Muscle layer of duodenum (tissue), 2 donors: Measurements from ENCODE around the gene SEPHS1.
"Not testable (repeated sequence)": the region's sequence is repeated elsewhere in the genome, so short reads cannot be mapped to it uniquely, and the experiment has no call there.

ENCODE experiments used
- H3K27ac ChIP-seq: one replicate; pipeline ENCODE4 v1.7.0; 2013; ENCODE audit warnings: mild to moderate bottlenecking, low read length
- H3K27me3 ChIP-seq: one replicate; pipeline ENCODE4 v1.7.0; 2013; ENCODE audit warnings: low read depth, mild to moderate bottlenecking, control low read depth, low read length
- H3K36me3 ChIP-seq, 2 donors: one replicate each; pipeline ENCODE4 v1.7.0; 2013; ENCODE audit warnings: low read length in 2 of 2, control low read depth in 1 of 2, mild to moderate bottlenecking in 1 of 2; ENCODE audit not compliant: insufficient read depth in 2 of 2, control insufficient read depth in 1 of 2
- H3K4me1 ChIP-seq, 2 donors: one replicate each; pipeline ENCODE4 v1.7.0; 2013; ENCODE audit warnings: low read length in 2 of 2, mild to moderate bottlenecking in 2 of 2, control low read depth in 1 of 2, moderate library complexity in 1 of 2; ENCODE audit not compliant: insufficient read depth in 2 of 2, control insufficient read depth in 1 of 2
- H3K4me3 ChIP-seq, 2 donors: one replicate each; pipeline ENCODE4 v1.7.0; 2013; ENCODE audit warnings: low read length in 2 of 2, low read depth in 1 of 2, mild to moderate bottlenecking in 1 of 2
- H3K9me3 ChIP-seq, 2 donors: one replicate each; pipeline ENCODE4 v1.7.0; 2013; ENCODE audit warnings: low read length in 2 of 2, control low read depth in 1 of 2, mild to moderate bottlenecking in 1 of 2; ENCODE audit not compliant: control insufficient read depth in 1 of 2
- donor health status: healthy.

Gene SEPHS1

DNA sequence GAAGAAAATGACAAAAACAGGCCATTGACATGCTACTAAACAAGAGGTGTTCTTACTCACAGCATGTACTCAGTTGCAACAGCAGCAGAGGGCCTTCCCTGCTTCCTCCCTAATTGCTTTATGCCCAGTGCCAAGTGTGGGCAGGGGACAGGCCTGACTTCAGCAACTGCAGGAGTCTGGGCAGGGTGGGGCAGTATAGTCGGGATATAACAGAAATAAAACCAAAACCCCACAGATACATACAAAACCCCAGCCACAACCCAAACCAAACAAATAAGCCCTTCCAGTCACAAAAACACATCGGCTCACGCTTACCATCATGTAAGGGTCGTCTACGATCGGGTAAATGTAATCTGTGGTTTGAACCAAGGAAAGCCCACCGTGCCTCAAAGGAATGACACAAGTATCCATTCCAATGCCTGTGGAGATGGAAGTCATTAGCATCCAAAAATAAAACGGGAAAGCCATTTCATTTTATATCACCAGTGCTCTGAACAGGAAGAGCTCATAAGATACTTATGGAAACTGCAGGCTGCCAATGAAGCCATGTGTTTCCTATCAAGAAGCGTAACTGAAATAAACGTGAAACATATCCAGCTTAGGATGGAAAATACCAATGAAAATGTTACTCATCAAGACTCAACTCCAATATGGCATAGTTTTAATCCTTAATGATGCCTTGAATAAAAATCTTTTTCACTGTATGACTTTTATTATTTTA, 9.5 kb downstream of the SEPHS1 start:
- Histone ChIP-seq H3K9me3 (no peaks in the 10 kb centered on the region), H3K27me3 (no peaks in the 10 kb centered on the region), H3K4me3 (no peak overlapping the region), H3K4me1 (peaks cover 5 to 14% of the 10 kb centered on the region in 2 donors), H3K27ac (peak overlapping the region; percentile 30), H3K36me3 (peaks cover 13 to 25% of the 10 kb centered on the region in 2 donors)

DNA sequence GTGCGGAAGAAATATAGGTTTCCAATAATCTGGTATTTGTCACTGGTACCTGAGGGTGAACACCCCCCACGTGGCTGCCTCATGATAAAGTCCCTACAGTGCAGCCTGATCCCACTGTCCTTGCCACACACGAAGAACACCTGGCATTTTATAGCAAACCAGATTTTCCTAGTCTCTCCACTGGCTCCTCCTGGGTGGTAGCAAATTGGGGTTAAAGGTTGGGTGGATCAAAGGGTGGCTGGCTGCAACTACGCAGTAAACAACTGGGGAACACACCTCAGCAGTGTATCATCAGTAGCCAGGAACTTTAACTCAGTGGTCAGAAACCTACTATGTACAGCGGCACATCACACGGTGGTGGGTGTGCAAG, 10.3 kb downstream of the SEPHS1 start:
- peak overlapping the region; percentile 30 for H3K27ac ChIP-seq
- H3K4me1 ChIP-seq, result peaks cover 5 to 14% of the 10 kb centered on the region in 2 donors
- no peak overlapping the region for H3K4me3 ChIP-seq
- H3K27me3 ChIP-seq, result no peaks in the 10 kb centered on the region
- no peaks in the 10 kb centered on the region for H3K9me3 ChIP-seq
- peaks cover 13 to 29% of the 10 kb centered on the region in 2 donors for H3K36me3 ChIP-seq

DNA sequence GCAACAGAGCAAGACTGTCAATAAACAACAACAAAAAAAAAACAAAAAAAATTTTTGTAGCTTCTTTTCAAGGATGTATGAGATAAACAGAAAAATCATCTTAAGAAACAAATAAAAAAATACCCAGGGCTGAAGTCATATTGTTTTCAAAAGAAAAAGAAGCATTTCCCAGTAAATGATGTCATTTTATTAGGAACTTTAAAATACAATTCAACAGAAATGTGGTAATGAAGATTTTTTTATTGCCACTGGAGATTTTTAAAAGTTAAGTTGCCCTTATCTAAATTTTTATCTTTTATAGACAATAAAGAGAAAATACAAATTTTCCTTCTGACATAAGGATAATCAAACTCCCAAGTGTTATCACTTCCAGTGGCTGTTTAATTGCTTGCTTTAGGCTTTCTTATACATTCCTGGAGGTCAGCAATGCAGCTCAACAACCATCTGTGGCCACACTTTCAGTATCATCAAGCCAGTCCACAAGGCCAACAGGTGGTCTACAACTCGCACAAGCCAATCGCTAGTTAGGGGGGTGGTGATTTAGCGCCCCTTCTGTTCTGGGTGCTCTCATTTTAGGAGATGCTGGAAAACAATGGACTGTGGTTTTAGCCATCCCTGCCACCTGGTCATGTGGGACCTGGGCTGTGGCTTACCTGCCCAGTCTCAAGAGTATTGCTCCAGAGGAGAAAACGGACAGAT, 10.8 kb downstream of the SEPHS1 start:
- Histone ChIP-seq H3K4me1 (peaks cover 5 to 14% of the 10 kb centered on the region in 2 donors), H3K27me3 (no peaks in the 10 kb centered on the region), H3K9me3 (no peaks in the 10 kb centered on the region), H3K4me3 (no peak overlapping the region), H3K27ac (no peak overlapping the region), H3K36me3 (peaks cover 14 to 33% of the 10 kb centered on the region in 2 donors)

DNA sequence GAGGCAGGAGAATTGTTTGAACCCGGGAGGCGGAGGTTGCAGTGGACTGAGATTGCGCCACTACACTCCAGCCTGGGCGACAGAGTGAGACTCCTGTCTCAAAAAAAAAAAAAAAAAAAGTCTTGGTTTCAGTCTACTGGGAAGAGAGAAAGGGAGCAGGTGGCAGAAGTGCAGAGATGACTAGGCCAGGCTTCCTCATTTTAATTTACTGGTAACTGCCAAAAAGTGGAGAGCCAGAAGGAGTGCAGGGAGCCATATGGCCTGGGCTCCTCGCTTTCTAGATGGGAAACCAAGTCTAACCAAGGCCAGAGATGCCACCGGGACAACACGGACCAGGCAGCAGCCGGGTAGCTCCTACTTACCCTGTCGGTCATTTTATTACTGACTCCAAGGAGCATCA, 12.2 kb downstream of the SEPHS1 start:
- Histone ChIP-seq H3K27ac (no peak overlapping the region), H3K36me3 (peaks cover 22 to 47% of the 10 kb centered on the region in 2 donors)

DNA sequence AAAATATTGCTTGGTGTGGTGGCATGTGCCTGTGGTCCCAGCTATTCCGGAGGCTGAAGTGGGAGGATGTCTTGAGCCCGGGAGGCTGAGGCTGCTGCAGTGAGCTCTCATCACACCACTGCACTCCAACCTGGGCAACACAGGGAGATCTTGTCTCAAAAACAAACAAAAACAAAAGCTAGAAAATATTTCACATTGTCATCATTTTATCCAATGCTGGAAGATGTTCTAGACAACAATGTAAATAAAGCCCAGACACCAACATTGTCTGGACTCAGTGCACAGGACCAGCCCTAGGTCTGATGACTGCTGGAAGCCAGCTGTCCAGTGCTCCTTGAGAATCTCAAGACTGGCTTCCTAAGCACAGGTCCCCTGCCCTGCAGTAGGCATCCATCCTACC, 13.5 kb downstream of the SEPHS1 start:
- Histone ChIP-seq H3K9me3 (no peaks in the 10 kb centered on the region), H3K27ac (no peak overlapping the region), H3K4me1 (peaks cover 0 to 14% of the 10 kb centered on the region in 2 donors), H3K4me3 (no peak overlapping the region), H3K27me3 (no peaks in the 10 kb centered on the region), H3K36me3 (peaks cover 27 to 58% of the 10 kb centered on the region in 2 donors)

More for the DNA sequence above, 12.2 kb downstream of the SEPHS1 start:
- Histone ChIP-seq H3K4me1 (peaks cover 5 to 14% of the 10 kb centered on the region in 2 donors), H3K9me3 (no peaks in the 10 kb centered on the region), H3K27me3 (no peaks in the 10 kb centered on the region), H3K4me3 (no peak overlapping the region)

DNA sequence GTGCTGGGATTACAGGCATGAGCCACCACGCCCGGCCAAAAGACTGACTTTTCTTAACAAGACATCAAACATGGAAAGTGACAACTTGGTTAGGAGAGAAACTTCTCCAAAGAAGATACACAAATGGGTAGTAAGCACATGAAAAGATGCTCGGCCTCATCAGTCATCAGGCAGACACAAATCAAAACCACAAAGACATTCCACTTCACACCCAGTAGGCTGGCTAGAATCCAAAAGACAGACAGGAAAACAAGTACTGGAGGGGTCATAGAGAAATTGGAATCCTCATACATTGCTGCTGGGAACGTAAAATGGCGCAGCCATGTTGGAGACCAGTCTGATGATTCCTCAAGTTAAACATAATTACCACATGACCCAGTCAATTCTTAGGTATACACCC, 16.4 kb downstream of the SEPHS1 start:
- Histone ChIP-seq H3K36me3 (peaks cover 41 to 58% of the 10 kb centered on the region in 2 donors), H3K27ac (no peak overlapping the region), H3K4me3 (no peak overlapping the region), H3K27me3 (no peaks in the 10 kb centered on the region), H3K9me3 (no peaks in the 10 kb centered on the region), H3K4me1 (peaks cover 0 to 4% of the 10 kb centered on the region in 2 donors)

DNA sequence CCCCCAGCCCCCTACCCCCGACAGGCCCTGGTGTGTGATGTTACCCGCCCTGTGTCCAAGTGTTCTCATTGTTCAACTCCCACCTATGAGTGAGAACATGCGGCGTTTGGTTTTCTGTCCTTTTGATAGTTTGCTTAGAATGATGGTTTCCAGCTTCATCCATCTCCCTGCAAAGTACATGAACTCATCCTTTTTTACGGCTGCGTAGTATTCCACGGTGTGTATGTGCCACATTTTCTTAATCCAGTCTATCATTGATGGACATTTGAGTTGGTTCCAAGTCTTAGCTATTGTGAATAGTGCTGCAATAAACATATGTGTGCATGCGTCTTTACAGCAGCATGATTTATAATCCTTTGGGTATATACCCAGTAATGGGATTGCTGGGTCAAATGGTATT, 17.1 kb downstream of the SEPHS1 start:
- not testable (repeated sequence) for H3K4me1 ChIP-seq, H3K27ac ChIP-seq, H3K4me3 ChIP-seq, H3K9me3 ChIP-seq, H3K27me3 ChIP-seq
- peaks cover 41 to 60% of the 10 kb centered on the region in 2 donors for H3K36me3 ChIP-seq

DNA sequence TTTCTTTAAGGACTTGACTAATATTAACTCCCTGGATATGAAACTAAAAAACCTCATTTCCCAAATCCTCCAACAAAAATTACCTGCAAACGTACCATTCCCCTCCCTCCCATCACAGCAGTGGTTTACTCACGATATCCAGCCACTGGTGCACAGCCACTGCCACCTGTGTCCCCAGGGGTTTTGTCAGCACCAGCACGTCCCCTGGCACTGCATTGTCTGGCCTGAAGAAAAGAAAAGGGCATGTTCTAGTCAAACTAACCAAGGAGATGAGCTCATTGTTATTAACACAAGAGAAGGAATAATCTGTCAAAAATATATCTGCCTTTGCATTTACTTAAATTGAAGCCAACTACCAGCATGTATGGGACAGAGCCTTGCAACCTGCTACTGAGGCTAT, 18.5 kb downstream of the SEPHS1 start:
- no peaks in the 10 kb centered on the region for H3K27me3 ChIP-seq
- H3K36me3 ChIP-seq, result peaks cover 35 to 55% of the 10 kb centered on the region in 2 donors
- no peaks in the 10 kb centered on the region for H3K9me3 ChIP-seq

DNA sequence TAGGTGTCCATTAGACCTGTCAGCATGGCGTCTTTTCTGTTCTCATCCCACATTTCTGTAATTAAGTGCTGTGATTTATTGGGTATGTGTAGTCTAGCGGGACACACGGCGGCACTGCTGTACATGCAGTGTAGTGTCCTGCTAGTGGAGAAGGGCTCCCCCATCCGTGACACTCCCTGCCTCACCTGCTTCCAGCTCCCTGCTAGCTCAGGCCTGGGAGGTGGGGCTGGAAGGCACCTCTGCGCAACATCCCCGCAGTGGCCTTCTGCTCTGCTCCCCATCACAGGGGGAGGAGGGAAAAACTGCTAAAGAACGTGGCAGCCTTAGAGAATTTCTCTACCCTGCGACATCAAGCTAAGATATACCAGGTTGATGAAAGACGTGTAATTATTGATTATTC, 19.5 kb downstream of the SEPHS1 start:
- Histone ChIP-seq H3K4me3 (no peak overlapping the region), H3K36me3 (peaks cover 37 to 60% of the 10 kb centered on the region in 2 donors), H3K9me3 (no peaks in the 10 kb centered on the region), H3K27me3 (no peaks in the 10 kb centered on the region), H3K27ac (no peak overlapping the region), H3K4me1 (peaks cover 0 to 4% of the 10 kb centered on the region in 2 donors)

More for the DNA sequence above, 18.5 kb downstream of the SEPHS1 start:
- H3K27ac ChIP-seq, result no peak overlapping the region
- peaks cover 0 to 4% of the 10 kb centered on the region in 2 donors for H3K4me1 ChIP-seq
- no peak overlapping the region for H3K4me3 ChIP-seq

DNA sequence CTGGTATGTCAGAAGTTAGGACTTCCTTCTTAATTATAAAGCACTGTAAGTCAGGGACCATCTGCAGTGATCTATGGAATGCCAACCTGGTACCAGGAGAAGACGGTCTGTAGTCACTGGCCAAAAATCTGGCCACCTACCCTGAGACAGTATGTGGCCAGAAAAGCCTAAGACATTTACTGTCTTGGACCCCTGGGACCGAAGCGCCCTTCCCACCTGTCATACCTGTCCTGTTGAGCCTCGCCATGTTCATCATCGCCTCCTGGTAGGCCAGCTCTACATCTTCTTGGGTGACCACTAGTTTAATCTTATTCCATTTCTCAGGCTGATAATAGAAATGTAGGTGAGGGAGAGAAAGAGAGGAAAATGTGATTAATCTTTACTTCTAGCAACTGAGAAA, 20.0 kb downstream of the SEPHS1 start:
- Histone ChIP-seq H3K36me3 (peaks cover 37 to 57% of the 10 kb centered on the region in 2 donors), H3K4me3 (no peak overlapping the region), H3K4me1 (peaks cover 0 to 4% of the 10 kb centered on the region in 2 donors), H3K9me3 (no peaks in the 10 kb centered on the region), H3K27me3 (no peaks in the 10 kb centered on the region), H3K27ac (no peak overlapping the region)

DNA sequence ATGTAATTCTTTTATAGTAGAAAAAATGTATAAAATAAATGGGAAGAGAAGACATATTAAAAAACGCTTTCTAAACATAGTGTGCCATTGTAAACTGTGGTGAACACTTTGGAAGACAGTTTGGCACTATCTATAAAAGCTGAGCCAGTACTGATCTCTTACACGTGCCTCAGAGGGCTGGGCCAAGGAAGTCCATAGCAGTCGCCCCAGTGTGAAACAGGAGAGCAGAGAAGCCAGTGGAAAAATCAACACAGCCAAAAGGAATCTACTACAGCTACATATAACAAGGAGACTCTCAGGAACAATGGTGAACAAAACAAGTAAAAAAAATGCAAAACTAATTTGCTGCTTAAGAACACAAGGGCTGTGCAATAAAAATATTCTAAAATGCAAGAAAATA, 20.6 kb downstream of the SEPHS1 start:
- no peak overlapping the region for H3K27ac ChIP-seq
- peaks cover 39 to 60% of the 10 kb centered on the region in 2 donors for H3K36me3 ChIP-seq
- peaks cover 0 to 4% of the 10 kb centered on the region in 2 donors for H3K4me1 ChIP-seq
- H3K9me3 ChIP-seq, result no peaks in the 10 kb centered on the region
- no peak overlapping the region for H3K4me3 ChIP-seq
- H3K27me3 ChIP-seq, result no peaks in the 10 kb centered on the region
